Renal cortex interstitium (tissue), 11 donors: ENCODE measurements around the gene RBP3. TPM values are rescaled to one million over a fixed set of nuclear protein-coding genes. Genes with fewer than 3 reads are reported as not detected.

Experiments used
- DNase-seq, 11 donors: peaks; one replicate each; pipeline ENCODE4 v3.0.0-alpha.2; 2013; ENCODE audit warnings: low read depth in 9 of 11, low spot score in 4 of 11; ENCODE audit errors: extremely low read depth in 1 of 11
- polyA plus RNA-seq, 3 donors: library from polyadenylated mRNA; unstranded; fragments of 120-200 nt; gene quantifications; one replicate each; pipeline ENCODE4 v1.2.1, GENCODE V29; 2013; ENCODE audit not compliant: insufficient read length in 3 of 3

RBP3 gene
- polyA plus RNA-seq, 3 donors, result 0.06 to 0.16 (median 0.07) TPM

DNA sequence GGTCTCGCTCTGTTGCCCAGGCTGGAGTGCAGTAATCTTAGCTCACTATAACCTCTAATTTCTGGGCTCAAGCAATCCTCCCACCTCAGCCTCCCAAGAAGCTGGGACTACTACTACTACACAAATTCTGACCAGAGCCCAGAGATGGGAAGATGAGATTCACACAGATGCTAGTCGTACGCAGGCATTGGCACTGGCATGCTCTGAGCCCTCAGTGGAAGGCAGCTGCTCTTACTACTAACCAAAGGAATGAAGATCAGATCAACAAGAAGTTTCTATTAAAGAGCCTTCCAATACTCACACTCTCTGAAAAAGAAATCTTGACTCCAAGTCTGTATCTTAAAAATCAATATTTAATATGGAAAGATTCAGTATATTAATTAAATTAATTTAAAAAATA, 15.2 kb upstream of the RBP3 start:
- no peak for DNase-seq

DNA sequence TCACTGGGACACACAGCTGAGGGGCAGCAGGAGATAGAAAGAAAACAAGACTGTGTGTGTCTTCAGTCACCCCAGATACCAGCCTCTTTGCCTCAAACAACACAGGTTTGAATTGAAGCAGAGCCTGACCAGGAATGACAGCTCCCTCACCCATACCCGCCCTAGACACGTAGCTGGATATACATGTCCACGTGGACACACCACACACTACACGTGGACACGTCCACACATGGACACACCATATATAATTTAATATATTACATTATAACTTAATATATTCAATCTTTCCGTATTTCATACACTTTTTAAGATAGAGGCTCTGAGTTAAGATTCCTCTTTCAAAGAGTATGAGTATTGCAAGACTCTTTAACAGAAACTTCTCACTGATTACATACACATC, 14.6 kb upstream of the RBP3 start:
- DNase-seq, result no peak

- DNase-seq, result no peak
These were observed 13.5 kb upstream of the RBP3 start for GRCh38 chr10:47334466-47335295.

DNA sequence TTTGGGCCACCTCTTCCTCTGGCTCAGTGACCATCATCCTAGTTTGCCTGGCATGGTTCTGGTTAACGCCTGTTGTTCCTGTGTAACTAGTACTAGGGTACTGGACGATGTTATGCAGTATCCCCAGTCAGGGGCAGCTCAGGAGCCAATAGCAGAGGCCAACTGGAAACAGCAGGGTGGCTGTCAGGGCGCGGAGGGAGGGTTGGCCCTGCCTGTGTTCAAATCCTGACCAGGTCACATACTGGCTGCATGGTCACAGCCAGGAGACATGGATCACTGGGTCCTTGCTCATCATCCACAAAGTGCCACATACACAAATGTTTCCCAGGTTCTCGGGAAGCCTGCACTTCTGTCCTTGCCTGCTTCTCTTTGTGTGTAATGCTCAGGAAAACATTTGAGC, 12.3 kb upstream of the RBP3 start:
- no peak for DNase-seq

- DNase-seq, result no peak
These were observed 11.6 kb upstream of the RBP3 start for GRCh38 chr10:47336387-47337134.

- no peak for DNase-seq
These were observed 10.9 kb upstream of the RBP3 start for GRCh38 chr10:47337310-47337709.

DNA sequence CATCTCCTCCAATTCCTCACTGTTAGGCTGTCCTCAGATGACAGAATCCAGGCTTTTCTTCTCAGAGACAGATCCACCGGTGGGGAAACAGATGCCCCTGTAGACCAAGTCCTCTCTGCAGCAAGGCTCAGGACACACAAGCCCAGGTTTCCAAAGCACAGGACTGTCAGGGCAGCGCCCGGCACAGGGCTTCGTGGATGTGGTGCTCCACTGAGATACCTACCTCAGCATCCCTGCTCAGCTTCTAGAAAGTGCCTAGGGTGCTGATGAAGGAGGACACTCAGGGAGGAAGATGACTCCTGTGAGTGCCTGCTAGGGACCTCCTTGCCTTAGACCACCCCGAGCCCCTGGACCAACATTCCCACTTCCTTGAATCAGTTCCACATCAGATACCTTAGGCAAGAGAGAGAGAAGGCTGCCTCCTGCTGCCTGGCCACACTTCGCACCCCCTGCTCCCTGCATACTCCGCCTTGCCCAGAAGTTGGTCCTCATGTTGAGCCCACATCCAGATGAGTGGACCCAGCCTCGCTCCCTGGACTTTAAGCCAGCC, 8.9 kb upstream of the RBP3 start:
- no peak for DNase-seq

GRCh38 chr10:47339759-47340607, 8.2 kb upstream of the RBP3 start:
- no peak for DNase-seq

DNA sequence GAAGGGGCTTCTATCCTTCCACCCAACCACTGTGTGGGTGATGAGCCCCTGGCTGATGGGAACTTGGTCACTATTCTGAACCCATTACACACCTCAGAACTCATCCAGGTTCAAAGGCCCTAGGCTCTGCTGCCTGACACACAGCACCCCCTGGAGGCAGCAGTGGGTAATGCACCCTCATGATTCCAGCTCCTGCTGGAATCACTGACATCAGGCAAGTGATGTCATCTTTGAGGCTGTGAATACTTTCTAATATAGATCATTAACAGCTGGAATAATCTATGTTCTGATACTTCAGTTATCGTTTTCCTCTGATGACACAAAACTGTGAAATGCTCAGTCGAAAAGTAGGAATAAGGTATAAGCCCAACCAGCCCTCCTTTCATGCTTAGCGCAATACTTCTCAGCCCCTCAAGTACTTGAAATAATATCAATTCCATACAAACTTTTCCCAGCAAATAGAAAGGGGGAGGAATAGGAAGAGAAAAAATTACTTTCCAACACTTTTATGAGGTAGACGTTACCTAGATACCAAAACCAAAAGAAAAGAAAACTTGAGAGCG, 7.5 kb upstream of the RBP3 start:
- DNase-seq, result peak in 10 of 11 donors; percentile 12 to 45 (median 24)

DNA sequence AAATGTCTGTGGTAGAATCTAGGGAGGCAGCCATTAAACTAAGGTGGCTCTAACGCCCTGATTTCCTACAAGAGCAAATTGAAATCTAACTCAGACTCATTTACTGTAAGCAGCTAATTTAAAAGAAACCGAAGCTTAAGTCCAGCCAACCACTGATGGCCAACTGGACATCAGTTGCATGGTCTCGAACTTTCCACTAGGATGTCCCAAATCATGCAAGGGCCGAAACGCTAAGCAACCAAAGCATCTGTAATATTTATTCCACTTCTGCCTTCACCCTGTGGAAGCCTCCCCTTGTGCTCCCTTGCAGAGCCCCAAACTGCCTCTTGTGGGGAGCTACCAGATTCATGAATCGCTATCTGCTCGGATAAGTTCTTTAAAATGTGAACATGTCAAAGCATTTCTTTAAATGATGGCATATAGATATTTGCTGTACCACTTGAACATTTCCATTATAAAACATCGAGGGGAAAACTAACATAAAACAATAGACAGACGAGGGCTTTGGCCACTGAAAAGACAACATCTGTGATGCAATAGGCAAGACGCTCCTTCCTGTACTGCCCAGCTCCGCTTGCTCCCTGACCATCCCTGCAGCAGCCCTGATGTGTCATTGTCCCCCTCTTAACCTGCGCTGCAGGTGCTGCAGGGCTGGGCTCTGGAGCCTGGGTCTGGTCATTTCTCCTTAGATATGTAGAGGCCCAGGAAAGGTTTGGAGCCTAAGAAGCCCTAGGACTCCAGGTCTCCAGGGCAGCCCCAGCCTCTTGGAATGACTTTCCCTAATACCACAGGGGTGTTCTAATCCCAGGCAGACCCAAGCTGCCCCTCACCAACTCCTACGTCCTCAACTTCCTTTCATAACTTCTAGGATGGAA, 2.9 kb upstream of the RBP3 start:
- DNase-seq, result no peak

GRCh38 chr10:47346581-47347302, 1.4 kb upstream of the RBP3 start:
- no peak for DNase-seq

GRCh38 chr10:47347303-47347675, 874 bp upstream of the RBP3 start:
- no peak for DNase-seq

- DNase-seq, result no peak
These were observed 703 bp downstream of the RBP3 start for GRCh38 chr10:47348661-47349470.

DNA sequence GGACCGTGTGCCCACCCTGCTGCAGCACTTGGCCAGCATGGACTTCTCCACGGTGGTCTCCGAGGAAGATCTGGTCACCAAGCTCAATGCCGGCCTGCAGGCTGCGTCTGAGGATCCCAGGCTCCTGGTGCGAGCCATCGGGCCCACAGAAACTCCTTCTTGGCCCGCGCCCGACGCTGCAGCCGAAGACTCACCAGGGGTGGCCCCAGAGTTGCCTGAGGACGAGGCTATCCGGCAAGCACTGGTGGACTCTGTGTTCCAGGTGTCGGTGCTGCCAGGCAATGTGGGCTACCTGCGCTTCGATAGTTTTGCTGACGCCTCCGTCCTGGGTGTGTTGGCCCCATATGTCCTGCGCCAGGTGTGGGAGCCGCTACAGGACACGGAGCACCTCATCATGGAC, 1.4 kb downstream of the RBP3 start:
- DNase-seq, result no peak

- DNase-seq, result no peak
These were observed 1.8 kb downstream of the RBP3 start for GRCh38 chr10:47349941-47350371.
